ENCODE results near the gene NPR2. TPM values are rescaled to one million over a fixed set of nuclear protein-coding genes. Genes with fewer than 3 reads are reported as not detected.

The NPR2 gene
- total RNA-seq, 1 experiment from 2014 or later: 12.5 TPM

DNA sequence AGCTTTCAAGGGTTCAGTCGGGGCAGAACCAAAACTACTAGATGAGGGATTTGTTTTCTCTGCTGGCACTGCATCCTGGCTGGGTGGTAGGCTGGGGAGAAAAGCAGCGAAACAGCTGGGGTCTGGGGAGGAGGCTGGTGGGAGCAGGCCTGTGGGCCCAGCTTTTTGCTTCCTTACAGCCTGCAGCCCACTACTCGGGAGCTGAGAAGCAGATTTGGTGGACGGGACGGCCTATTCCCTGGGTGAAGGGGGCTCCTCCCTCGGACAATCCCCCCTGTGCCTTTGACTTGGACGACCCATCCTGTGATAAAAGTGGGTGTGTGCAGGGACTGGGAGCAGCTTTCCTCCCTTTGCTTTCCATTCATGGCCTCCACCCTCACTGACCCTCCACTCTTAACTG is 9.1 kb downstream of the NPR2 start:
- Histone ChIP-seq H3K23me2 (ENCODE audit: insufficient read length, low read depth, low read length, poor library complexity, severe bottlenecking) (no peaks in the 10 kb centered on the region), H2BK5ac (ENCODE audit: insufficient read length, low read length) (no peak overlapping the region), H3K9me3 (ENCODE audit: control insufficient read depth, low read depth, low read length) (no peaks in the 10 kb centered on the region), H2BK20ac (ENCODE audit: low read depth, low read length, poor library complexity, severe bottlenecking) (no peak overlapping the region), H2BK15ac (ENCODE audit: low read depth, low read length) (no peak overlapping the region), H3T11ph (ENCODE audit: low read length) (no peak overlapping the region), H2AK5ac (ENCODE audit: insufficient read length, low read length) (no peak overlapping the region), H3K4ac (ENCODE audit: low read depth, low read length) (no peak overlapping the region), H3K14ac (ENCODE audit: insufficient read depth, low read length) (no peak overlapping the region), H3K9ac (ENCODE audit: extremely low read depth, insufficient read length, low read length) (no peak overlapping the region), H4K20me1 (ENCODE audit: control insufficient read depth, insufficient read depth, insufficient read length) (no peaks in the 10 kb centered on the region), H3K23ac (ENCODE audit: insufficient read length, low read depth, low read length) (no peak overlapping the region), H3K4me1 (ENCODE audit: insufficient read depth, low read length) (no peaks in the 10 kb centered on the region), H2BK12ac (ENCODE audit: insufficient read length, low read depth, low read length) (no peak overlapping the region), H4K5ac (ENCODE audit: insufficient read length, low read depth, low read length) (no peak overlapping the region), H3K27ac (ENCODE audit: insufficient read length, low read depth, low read length) (no peak overlapping the region), H3K4me2 (ENCODE audit: insufficient read depth, insufficient read length, low read length) (no peak overlapping the region), H3K18ac (ENCODE audit: insufficient read length, low read depth, low read length) (no peak overlapping the region), H3K79me1 (ENCODE audit: insufficient read depth, low read depth, low read length, poor library complexity, severe bottlenecking) (no peaks in the 10 kb centered on the region), H3K27me3 (ENCODE audit: insufficient read depth, low read length) (no peaks in the 10 kb centered on the region), H2BK120ac (ENCODE audit: low read depth, low read length, poor library complexity, severe bottlenecking) (no peak overlapping the region), H3K79me2 (ENCODE audit: insufficient read depth, low read length) (no peaks in the 10 kb centered on the region), H4K91ac (ENCODE audit: insufficient read length, low read depth, low read length) (no peak overlapping the region), H3K56ac (ENCODE audit: insufficient read length, low read depth, low read length) (no peak overlapping the region), H4K8ac (replicated peaks; ENCODE audit: insufficient read length, low read depth, low read length) (no peak overlapping the region), H2AFZ (ENCODE audit: low read length) (no peak overlapping the region)
- Mint-ChIP-seq H3K4me3 (no peak overlapping the region; a peak in 1 of 5 replicates), H3K4me1 (peaks cover 0 to 3% of the 10 kb centered on the region in 2 experiments; a peak in 2 of 4 replicates), H3K27me3 (ENCODE audit: low read depth) (no peaks in the 10 kb centered on the region), H3K27ac (peak overlapping the region in 1 of 3 experiments; percentile 28; a peak in 2 of 7 replicates), H3K36me3 (ENCODE audit: insufficient read depth in 1 of 3, low read depth in 3 of 3) (peaks cover 7 to 21% (median 14%) of the 10 kb centered on the region in 3 experiments; a peak in 6 of 7 replicates), H3K9me3 (no peaks in the 10 kb centered on the region)
- no CpG with 5 or more reads among the region's 7 CpGs for WGBS (ENCODE audit: extremely low coverage, insufficient read length, low lambda C conversion rate)
- no peak for TF ChIP-seq CTCF (conservative IDR thresholded peaks at IDR 0.05)
- no peak for DNase-seq
